DMS53 (cell line): Measurements from ENCODE around the gene CACNA1G.

Source experiments
- DNase-seq: peaks from one replicate; lab custom pipeline; 2025; lab: John Stamatoyannopoulos, UW

The CACNA1G gene

DNA sequence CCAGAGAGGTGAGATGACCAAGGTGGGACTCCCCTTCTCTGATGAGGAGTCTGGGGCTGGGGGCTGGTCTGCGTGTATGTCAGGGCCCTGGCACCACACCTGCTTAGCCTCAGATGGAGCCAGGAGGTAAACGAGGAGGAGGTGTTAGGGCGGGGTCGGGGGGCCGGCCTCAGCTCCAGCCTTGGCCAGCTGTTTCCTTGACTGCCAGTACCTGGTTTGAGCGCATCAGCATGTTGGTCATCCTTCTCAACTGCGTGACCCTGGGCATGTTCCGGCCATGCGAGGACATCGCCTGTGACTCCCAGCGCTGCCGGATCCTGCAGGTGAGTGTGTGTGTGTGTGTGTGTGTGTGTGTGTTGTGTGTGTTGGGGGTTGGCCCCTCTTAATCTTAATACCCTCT, 8.1 kb downstream of the CACNA1G start:
- no peak for DNase-seq

DNA sequence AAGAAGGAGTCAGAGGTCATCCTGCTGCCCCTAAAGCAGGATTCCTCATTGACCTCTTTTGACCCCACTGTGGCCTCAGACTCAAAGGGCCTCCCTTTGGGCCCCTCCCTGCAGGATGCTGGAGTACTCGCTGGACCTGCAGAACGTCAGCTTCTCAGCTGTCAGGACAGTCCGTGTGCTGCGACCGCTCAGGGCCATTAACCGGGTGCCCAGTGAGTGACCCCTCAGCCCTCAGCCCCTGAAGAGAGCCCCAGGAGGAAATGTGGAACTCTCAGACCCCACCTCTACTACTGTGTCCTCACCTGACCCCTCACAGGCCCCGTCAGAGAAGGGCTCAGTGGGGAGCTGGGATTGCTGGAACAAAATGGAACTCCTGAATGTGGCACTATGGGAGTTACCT, 9.1 kb downstream of the CACNA1G start:
- DNase-seq = no peak

DNA sequence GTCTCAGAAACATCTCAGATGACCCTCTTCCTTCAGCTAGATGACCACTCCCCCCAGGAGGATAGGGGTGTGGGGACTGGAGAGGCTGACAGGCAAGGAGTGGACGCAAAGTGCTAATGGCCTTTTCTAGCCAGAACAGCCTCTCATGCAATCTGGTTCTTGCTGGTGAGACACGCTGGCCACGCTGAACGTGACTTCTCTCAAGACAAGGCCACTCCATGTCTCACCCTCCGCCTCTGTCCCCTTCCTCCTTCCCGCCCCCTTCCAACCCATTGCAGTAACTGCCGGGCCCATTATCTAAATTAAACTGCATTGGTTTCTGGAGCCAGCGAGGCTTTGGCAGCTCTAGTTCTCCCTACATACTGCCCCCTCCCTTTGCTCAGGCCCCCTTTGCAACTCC, 9.5 kb downstream of the CACNA1G start:
- DNase-seq = no peak

DNA sequence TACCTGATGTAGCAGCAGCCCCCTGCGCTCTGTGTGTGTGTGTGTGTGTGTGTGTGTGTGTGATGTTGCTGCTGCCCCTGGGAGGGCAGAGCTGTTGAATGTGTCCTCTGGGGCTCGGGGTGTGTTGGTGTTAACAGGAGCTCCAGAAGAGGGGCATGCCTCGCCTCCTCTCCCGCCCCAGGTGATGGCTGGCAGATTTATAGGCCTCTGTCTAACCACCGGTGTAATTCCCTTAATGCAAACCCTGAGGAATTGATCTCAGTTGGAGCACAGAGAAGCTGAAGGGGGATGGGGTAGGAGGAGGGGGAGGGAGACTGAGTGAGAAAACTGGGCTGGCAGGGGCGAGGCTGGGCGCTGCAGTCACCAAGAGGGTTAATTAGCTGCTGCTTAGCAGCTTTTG, 10.0 kb downstream of the CACNA1G start:
- no peak for DNase-seq

DNA sequence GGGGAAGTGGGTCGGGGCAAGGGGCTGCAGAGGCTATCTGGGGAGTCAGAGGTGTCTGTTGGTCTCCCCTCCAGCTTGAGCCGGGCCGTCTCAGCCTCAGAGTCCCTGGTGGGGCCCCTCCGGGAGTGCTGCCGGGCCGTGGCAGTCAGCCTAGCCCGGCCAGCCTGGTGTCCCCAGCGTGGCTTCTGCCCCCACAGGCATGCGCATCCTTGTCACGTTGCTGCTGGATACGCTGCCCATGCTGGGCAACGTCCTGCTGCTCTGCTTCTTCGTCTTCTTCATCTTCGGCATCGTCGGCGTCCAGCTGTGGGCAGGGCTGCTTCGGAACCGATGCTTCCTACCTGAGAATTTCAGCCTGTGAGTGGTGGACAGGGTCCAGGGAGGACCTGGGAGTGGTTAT, 11.2 kb downstream of the CACNA1G start:
- DNase-seq = no peak

DNA sequence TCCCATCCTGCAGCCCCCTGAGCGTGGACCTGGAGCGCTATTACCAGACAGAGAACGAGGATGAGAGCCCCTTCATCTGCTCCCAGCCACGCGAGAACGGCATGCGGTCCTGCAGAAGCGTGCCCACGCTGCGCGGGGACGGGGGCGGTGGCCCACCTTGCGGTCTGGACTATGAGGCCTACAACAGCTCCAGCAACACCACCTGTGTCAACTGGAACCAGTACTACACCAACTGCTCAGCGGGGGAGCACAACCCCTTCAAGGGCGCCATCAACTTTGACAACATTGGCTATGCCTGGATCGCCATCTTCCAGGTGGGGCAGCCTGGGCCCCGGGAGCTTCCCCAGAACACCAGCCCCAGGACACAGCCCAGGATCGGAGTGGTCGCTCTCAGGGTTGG, 12.0 kb downstream of the CACNA1G start:
- DNase-seq = no peak

DNA sequence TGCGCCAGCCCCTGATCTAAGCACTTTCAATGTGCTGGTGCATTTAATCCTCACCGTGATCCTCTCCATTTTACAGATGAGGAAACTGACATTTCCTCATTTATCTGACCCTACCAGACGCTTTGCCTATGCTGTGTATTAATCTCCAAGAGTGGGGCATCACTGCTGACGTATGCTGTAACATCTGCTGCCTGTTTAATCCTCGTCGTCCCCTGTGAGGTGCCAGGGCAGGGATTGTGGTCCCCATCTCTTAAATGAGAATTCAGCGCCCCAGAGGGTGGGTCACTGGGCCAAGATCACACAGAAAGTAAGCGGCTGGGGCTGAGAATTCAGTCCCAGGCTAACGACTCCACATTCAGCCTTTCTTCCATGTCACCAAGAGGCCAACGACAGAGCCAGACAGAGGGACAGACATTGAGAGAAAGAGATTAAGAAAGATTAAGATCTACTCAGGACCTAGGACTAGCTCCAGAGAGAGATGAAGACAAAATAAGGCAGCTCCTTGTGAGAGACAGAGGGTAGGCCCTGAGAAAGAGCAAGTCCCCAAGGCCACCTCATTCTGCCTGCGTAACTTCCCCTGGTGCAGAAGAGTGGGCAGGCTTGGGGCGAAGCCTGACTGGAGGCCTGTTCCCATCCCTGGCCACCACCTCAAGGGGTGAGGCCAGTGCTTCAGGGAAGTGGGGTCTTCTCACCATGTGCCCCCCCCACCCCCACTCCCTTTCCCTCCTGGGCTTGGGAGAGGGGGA, 13.5 kb downstream of the CACNA1G start:
- no peak for DNase-seq

DNA sequence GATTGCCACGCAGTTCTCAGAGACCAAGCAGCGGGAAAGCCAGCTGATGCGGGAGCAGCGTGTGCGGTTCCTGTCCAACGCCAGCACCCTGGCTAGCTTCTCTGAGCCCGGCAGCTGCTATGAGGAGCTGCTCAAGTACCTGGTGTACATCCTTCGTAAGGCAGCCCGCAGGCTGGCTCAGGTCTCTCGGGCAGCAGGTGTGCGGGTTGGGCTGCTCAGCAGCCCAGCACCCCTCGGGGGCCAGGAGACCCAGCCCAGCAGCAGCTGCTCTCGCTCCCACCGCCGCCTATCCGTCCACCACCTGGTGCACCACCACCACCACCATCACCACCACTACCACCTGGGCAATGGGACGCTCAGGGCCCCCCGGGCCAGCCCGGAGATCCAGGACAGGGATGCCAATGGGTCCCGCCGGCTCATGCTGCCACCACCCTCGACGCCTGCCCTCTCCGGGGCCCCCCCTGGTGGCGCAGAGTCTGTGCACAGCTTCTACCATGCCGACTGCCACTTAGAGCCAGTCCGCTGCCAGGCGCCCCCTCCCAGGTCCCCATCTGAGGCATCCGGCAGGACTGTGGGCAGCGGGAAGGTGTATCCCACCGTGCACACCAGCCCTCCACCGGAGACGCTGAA, 15.2 kb downstream of the CACNA1G start:
- DNase-seq = peak; percentile 37

DNA sequence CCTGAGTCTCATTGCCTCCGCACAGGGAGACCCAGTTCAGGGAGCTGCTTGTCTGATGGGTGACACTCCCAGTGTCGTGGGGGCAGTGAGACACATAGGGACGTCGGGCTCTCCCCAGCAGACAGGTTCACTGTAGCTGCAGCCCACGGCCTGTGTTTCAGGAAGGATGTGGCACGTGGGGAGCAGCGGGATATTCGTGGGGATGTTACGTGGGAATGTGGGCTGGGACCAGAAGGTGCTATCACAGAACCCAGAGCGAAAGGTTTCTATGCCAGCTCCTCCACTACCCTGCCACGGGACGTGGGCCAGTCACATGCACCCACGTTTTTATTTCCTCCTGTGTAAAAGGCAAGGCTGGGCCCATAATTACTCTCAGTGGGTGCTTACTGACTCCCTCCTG, 16.3 kb downstream of the CACNA1G start:
- DNase-seq = no peak

DNA sequence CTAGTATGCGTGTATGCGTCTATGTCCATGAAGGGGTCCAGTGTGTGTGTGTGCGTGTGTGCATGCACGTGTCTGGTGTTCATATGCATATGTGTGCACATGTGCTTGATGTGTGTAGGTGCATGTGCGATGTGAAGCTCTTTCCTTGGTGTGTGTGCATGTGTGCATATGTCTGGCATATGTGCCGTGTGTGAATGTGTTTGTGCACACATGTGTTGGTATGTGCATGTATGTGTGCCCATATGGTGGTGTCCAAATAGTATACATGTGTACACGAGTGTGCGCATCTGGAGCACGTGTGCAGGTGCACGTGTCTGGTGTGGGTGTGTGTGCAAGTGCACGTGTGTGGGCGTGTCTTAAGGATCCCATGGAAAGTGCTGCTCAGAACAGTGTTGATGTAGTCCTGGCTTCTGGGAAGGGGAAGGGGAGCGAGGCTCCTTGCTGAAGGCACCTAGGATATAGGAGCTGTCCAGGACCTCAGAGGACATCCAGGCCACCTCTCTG, 17.0 kb downstream of the CACNA1G start:
- DNase-seq = no peak

DNA sequence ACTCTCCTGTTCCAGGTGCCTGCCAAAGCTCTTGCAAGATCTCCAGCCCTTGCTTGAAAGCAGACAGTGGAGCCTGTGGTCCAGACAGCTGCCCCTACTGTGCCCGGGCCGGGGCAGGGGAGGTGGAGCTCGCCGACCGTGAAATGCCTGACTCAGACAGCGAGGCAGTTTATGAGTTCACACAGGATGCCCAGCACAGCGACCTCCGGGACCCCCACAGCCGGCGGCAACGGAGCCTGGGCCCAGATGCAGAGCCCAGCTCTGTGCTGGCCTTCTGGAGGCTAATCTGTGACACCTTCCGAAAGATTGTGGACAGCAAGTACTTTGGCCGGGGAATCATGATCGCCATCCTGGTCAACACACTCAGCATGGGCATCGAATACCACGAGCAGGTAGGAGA, 17.7 kb downstream of the CACNA1G start:
- DNase-seq = no peak

DNA sequence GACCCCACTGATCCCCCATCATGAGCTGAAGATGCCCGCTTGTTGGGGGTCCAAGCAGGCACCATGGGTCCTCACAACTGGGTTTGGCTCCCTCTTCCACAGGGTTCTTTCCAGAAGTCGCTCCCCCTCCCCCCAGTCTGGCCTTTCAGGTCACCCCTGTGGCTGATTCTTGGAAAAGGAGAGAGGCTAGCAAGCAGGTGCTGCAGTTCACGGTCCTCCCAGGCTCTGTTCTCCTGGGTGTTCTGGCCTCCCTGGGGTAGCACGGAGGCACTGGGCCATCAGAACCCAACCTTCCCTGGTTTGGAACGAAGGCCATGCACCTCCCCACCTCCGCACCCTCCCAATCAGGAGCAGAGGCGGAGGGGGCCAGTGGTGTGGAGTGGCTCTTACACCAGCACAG, 18.9 kb downstream of the CACNA1G start:
- no peak for DNase-seq

DNA sequence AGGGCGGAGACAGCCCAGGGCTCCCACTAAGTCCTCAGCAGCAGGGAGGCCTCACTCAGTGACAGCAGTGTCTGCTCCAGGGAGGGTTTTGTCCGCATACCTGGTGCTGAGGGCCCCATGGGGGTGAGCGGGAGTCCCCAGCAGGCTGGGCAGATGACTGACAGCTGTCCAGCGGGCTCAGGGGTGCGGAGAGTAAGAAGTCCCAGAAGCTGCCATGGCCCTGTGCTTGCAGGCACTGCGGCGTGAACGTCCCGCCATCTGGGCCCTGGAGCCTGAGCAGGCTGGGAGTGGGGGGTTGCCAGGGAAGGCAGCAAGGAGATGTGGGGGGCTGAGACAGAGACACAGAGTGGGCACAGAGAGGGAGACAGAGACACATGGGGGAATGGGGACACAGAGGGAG, 20.1 kb downstream of the CACNA1G start:
- DNase-seq = no peak

DNA sequence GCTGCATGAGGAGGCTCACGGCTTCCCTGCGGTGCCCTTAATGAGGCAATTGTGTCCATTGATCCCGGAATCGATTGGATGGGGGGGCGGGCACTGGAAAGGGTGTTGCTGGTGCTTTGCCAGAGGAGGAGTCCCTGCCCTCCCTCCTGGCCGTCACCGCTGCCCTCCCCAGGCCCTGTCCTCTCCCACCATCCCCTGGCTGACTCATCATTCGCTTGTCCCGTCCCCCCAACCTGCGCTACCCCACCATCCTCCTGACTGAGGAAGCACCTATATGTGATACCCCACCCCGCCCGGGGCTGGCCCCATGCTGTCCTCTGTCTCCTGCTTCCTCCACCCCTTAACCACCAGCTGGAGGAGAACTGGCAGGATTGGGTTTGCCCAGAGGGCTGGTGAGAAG, 20.8 kb downstream of the CACNA1G start:
- no peak for DNase-seq

DNA sequence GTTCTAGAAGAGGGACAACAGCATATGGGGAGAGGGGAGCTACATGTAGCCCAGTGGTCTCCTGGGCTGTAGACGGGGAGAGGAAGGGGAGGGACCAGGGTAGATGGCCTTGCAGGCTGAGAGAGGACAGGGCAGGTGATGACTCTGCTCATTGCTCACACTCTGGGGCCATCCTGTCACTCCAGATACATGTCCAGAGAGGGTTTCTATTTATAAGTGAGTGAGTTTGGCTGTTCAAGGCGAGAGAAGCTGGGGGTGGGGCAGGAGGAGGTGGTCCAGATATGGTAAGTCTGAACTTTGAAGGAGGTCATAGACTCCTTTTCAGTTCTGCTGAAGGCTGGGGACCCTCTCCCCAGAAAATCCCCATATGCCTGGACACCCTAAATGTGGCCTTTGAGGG, 22.2 kb downstream of the CACNA1G start:
- DNase-seq = no peak

DNA sequence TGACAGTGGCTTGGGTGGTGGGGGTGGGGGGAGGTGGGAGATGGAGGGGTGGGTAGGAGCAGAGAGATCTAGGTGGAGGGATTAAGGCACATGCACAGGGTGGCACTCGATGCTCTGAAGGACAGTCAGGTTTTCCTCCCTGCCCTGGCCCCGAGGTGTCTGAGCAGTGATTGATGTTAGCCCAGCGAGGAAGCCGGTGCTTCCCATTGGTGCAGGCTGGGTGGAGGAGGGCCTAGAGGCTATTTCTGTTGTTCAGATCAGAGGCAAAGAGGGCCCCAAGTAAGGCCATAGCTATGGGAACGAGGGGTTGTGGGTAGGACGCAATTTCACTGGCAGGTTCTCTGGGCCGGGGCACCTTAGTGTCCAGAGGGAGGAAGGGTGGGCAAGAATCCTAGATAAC, 23.1 kb downstream of the CACNA1G start:
- DNase-seq = no peak

DNA sequence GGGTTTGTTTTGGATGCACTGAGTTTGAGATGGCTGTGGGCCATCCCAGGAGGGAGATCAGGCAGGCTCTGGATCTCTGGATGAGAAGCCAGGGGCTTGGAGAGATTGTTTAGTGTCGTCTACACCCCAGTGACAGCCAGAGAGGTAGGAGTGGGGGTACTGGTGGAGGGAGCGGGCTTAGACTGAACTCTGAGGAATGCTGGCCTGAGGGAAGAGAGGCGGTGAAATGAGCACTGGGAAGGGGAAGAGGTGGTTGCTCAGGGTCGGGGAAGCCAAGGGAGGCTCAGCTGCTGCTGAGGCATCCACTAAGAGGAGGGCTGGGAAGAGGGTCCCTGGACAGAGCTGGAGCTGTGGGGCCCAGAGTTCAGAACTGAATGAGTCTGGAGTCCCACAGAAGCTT, 23.6 kb downstream of the CACNA1G start:
- no peak for DNase-seq

DNA sequence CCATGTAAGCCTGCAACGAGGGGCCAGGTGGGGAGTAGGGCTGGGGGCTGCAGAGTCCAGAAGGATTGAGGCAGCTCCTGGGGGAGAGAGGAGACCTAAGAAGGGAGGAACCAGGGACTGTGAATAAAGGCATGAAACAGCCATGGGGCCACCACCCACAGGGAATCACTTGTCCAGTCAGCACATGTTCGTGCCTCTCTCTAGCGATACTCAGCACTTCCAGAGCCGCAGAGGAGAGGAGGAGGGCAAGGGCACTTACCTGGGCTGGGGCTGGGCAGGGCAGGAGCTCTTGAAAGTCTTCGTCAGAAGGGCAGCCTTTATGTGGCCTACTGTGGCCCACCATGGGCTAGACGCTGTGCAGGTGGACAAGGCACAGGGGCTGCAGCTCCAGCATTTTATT, 24.2 kb downstream of the CACNA1G start:
- DNase-seq = no peak

DNA sequence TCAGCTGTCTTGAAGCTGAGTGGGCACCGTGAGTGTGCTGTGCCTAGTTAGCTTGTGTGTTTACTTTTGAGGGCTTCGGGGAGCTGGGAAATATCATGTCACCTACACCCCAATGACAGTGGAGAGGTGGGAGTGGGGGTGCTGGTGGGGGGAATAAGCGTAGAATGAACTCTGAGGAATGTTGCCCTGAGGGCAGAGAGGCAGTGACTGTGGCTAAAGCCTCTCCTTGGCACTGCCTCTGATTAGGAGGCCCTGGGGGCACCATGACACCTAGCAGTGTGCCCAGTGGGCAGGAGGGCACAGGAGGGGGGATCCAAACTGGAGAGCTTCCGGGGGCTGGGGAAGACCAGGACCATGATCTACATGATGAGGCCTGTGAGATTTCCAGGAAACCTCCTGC, 24.8 kb downstream of the CACNA1G start:
- DNase-seq = no peak

DNA sequence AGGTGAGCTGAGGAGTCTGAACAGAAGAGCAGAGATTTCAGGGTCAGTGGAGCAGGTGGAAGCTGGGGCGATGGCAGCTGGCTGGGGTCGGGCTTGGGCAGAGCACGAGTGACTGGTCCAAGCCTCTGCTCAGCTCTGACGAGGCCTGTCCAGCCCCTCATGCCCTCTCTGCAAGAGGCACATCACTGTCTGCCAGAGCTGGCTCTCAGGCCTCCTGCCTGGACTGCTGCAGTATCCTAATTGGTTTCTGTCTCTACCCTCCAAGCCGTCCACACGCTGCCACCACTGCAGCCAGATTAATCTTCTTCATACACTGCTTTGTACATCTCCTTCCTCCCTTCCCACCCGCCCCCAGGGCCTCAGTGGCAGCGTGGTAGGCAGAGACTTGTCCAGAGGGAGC, 25.4 kb downstream of the CACNA1G start:
- DNase-seq = no peak

DNA sequence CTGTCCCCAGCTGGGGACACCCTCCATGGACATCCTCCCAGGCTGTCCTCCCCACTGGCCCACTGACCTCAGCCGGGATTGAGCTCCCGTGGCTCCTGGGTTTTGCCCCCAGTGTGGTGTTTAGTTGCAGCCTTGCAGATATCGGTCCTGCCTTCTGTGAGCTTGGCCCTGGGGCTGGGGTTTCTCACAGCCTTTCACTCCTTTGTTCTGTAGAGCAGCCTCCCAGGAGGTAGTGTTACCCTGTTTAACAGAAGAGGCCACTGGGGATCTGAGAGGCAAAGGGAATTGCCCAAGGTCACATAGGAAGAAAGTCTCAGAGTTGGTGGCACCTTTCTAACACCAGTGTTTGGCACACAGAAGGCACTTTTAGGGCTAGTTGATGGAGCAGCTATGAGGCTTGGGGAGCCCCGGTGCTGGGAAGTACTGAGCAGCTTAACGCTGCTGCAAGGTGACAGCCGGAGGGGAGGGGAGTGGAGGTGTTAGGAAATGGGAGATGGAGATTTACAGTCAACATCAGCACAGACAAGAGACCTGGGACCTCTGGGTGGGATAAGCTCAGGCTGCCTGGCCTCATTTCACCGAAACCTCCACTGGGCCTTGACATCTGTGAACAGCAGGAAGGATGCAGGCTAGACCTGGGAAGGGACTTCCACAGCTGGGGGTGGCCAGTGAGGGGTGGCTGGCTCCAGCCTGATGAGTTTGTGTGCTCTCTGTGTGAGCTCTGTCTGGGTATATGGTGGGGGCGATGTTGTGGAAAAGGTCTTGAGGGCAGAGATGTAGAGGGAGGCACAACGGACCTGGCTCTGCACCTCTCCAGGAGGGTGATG, 26.1 kb downstream of the CACNA1G start:
- no peak for DNase-seq

DNA sequence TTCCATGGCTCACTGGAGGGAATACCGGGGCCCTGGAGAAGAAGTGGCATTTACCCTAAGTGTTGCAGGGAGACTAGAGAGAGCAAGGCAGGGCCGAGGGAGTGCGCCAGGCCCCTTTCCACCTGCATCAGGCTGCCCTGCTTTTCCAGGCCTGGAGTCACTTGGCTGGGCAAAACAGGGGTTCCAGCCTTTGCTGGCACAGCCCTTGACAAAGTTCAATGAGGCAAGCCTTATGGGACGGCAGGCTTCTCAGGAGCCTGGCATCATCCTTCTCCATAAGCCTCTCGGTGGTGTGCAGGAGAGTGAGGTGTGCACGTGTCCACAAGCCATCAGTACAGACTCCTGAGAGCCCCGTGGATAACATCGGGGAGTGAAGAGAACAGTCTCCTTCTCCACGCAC, 27.1 kb downstream of the CACNA1G start:
- no peak for DNase-seq
